NCI-H146 (cell line): ENCODE measurements around the gene GULP1.
"Not testable (repeated sequence)": the region's sequence is repeated elsewhere in the genome, so short reads cannot be mapped to it uniquely, and the experiment has no call there.

ENCODE experiments used
- DNase-seq: peaks from one replicate; lab custom pipeline; 2025; lab: John Stamatoyannopoulos, UW

The GULP1 gene

DNA sequence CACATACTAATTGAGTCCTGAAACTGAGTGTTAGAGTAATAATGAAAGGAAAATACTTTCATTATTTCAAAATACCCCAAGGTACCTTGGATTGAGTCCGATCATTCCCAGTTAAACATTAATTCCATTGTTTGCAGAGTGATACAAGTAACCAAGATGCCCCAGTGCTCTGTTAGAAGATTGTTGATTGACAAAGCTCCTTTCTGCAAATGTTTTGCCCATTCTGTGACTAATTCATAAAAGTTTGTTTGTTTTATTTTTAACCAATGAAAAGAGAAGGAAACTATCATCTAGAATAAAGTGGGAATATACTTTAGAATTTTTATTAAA, 124.0 kb downstream of the GULP1 start:
- DNase-seq: no peak

DNA sequence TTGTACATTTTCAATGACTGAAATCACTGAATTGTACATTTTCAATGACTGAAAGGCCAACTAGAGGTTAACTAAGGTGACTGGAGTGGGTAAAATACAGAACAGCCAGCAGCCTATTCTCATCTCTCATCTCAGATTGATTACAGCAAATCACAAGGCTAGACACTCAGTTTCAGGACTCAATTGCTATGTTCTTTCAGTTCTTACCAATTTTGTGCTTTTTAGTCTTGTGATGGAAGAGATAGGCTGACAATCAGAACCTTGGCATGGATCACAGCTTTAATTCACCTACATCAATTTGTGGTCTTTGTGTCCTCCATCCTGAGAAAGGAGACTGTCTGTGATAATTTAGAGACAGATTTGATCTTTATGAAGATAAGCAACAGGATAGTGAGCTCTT, 124.7 kb downstream of the GULP1 start:
- DNase-seq: no peak

DNA sequence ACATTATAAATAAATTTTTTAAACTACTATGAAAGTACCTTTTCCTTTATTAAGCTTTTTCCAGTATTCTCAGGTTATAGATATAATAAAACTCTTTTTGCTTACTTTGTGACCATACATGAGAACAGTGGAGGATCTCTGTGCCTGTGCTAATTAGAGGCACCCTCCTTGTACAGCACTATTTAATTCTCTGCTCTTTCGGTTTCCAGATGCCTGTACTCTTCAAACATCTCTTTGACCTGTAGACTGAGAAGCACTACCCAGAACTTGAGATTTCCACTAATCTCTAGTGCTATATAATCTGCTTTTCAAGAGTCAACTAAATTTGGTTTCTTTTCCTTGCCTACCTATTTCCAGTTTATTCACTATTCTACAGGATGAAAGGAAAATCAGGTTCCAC, 131.1 kb downstream of the GULP1 start:
- DNase-seq: no peak

DNA sequence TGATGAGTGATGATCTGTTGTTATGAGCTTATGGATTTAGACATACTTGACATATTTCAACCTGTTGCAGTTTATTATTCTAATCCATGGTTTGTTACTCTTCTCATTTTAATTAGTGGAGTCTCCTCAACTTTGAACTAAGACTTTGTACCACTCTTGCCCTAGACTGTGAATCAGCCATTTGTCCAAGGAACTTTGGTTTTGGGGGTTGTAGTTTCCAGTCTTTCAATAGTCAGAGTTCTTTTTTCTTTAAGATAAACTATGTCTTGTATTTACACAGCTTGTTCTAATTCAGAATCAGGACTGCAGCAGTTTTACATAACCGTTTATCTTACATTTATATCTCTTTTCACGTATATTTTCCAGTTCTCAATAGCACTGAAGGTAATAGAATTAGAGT, 133.6 kb downstream of the GULP1 start:
- no peak for DNase-seq

DNA sequence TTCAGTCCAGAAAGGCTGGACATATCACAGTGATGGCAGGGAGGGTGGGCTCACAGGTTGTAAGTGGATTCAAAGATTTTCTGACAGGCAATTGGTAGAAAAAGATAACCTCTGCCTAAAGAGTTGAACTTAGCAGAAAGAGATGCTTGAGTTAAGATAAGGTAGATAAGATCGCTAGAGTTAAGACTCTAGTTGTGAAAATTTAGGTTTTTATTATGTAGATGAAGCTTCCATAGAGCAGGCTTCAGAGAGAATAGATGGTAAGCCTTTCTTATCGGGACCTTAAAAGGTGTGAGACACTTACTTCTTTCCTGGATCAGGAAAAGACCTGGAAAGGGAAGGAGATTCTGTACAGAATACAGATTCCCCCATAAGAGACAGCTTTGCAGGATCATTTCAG, 134.4 kb downstream of the GULP1 start:
- DNase-seq: no peak

DNA sequence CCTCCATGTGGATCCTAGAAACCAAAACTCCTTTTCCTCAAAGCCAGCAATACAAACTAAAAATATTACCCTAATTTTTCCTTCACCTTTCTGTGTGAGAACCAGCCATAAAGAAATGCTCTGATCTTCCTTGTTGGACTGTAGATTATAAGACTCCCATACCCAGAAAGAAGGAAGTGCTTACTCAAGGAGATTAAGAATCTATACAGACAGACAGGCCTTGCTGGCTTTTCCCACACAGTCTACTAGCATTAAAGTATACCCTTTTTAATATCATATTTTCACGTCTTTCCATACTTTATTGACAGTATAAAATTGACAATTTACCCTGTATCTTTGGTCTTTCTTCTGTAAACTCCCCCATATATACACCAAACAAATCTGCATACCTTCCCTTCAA, 139.0 kb downstream of the GULP1 start:
- no peak for DNase-seq

DNA sequence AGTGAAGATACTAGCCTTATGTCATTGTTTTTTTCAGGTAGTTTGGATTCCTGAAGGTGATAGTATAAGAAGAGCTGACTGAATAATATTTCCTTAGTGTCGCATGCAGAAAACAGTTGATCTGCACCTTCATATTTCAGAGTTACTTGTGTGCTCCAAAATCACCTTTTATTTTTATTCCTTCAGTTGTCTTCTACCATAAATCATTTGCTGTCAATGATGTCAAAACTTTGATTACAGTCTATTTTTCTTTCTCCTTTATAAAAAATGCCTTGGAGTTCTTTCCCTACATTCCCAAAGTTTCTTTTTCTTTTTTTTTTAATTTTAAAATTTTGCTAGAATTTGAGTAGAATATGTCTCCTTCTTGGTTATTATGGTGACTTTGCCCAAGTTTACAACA, 142.3 kb downstream of the GULP1 start:
- no peak for DNase-seq

DNA sequence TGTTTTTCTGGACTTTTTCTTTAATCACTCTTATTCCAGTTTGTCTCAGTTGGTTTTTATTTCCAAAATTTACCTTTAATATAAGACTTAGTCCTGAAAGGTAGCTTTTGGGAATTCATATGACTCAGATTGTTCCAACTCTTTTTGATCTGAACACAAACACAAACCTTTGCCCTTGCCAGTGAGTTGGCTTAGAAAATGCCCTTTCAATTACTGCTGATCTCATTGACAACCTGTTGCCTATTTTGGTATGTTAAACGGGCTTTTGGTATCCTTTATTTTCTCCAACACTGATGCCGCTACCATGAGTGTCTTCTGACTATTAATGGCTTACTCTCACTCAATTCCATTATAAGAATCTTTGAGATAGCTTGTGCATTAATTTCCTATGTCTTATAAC, 143.4 kb downstream of the GULP1 start:
- DNase-seq: no peak

DNA sequence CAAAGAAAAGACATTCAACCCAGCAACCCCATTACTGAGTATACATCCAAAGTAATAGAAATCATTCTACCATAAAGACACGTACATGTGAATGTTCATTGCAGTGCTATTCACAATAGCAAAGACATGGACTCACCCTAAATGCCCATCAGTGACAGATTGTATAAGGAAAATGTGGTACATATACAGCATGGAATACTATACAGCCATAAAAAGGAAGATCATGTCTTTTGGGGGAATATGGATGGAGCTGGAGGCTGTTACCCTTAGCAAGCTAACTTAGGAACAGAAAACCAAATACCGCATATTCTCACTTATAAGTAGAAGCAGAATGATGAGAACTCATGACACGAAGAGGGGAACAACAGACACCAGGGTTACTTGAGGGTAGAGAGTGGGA, 145.9 kb downstream of the GULP1 start:
- no peak for DNase-seq

DNA sequence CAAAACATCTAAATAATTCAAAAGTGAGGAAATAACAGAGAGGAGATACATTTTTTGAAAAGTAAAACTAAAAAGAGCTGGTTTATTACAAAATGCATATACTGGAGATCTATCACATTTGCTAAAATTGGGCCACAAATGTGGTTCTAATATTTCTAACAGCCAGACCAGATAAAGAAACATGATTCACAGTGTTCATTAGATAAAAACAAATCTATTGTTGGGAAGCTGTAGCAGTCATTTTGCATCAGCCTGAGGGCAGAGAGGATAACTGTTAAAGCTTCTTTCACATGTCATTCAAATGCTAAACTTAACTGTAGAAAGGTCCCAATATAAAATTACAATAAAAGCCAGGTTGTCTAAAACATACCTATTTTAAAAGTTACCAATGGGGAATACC, 148.3 kb downstream of the GULP1 start:
- DNase-seq: no peak

DNA sequence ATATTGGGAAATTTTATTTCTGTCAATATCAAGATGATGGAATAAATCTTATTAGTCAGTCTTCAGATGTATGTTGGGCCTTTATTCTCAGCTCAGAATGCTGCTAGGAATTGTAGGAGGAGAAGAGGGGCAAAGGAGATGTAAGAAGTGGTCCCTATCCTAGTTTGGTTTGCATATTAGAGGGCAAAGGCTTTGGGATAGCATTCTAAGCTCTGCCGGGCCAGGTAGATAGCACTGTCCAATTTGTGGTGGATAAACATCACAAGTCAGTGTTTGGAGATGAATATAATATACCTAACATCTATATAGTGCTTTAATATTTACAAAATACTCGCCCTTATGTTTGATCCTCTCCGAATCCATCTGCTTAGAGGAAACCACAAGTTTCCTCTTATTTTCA, 149.2 kb downstream of the GULP1 start:
- no peak for DNase-seq

DNA sequence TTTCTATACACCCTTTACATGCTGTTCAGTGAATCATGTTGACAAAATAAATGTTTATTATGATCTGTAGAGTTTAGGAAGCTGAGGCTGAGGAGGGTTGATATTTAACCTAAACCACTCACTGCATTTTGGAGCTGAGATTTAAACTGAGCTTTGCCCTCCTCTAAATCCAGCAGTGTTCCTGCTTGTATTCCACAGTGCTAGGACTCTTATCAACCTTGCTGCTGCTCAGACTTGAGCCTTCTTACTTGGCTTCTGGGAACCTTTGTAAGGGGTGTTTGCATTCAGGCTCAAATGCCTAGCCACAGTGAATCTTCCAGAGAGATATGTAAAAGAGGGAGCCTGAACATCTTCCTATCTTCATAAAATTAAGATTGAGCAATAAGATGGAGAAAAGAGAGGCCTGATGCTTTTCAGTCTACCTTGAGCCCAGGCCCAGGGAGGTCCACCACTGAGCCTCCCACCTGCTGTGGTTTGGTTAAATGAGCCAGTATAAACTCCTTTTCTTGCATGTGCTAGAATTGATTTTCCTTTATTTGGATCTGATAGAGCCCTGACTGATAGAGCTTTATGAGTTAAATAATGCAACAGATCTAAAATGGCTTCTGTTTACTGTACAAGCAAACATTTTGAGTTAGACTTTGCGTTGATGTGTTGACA, 149.7 kb downstream of the GULP1 start:
- DNase-seq: no peak

DNA sequence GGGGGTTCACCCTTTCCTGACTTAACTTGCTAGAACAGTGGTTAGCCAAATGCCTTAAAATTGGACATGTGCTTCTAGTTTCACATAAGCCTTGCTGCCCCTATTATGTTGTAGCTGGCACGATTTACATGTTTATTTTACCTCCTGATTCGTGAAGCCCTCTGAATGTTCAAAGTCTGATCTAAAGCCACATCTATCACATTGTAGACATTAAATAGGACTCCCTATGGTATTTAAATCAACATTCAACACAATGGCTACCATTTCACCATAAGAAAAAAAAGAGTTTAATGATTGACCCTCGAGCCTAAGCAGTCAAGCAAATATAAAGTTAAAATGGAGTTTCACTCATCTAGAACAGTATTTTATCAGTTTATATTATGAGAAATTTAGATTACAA, 151.5 kb downstream of the GULP1 start:
- no peak for DNase-seq

DNA sequence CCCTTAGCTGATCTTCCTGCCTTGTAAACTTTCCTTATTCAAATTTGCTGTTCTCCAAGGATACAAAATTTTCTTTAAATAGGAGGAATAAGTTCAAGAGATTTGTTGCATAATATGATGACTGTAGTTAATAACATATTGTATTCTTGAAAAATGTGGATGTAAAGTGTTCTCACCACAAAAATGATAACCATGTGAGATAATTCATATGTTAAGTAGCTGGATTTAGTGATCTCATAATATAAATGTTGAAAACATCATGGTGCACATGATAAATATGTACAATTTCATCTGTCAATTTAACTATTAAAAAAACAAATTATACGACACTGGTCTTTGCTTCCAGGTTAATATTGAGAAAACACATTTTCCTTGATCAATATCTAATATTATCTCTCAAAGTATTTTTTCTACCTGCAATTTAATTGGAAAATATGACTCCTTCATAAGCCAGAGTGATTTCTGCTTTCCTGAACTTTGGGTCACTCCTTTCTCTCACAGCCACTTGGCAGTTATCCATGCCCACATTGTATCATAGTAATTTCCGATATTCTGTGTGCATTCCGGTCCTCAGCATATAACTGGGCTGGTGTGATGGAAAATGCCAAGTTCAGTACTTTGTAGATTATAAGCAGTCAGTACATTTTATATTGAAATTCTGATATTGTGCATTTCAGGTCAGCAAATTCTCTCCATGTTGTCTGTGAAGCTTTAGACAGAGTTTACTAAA, 152.6 kb downstream of the GULP1 start:
- no peak for DNase-seq

DNA sequence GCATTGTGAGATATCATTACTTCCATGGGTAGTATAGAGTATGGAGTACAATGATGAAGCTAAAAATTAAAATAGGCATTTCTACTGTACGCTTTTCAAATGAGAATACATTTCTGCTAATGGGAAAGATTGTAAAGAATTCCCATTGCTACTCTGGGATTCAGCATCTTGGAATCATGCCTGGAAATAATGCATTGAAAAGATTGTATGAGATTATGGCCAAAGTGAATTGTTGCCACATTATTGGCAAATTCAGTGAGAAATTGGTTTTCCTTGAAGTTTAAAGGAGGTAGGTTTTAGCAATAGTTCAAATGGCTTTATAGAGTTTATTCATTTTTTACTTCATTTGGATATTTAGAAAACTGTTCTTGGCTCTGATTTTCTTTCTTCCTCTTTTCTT, 157.9 kb downstream of the GULP1 start:
- no peak for DNase-seq

DNA sequence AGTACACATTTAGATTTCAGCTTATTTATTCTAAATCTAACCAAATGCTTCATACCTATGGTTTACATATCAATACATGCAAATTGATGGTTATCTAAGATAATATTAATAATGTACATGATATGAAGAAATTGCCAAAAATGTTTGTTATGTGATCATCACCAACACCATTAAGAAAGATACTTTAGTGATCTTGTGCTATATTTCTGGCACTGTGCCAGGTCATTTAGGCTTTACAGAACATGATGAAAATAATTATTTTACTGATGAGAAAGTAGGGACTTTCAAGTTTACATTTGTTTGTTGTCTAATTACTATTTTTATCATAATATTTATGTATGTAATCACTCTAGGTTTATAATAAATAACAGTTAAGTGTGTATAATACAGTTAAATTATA, 158.3 kb downstream of the GULP1 start:
- no peak for DNase-seq

DNA sequence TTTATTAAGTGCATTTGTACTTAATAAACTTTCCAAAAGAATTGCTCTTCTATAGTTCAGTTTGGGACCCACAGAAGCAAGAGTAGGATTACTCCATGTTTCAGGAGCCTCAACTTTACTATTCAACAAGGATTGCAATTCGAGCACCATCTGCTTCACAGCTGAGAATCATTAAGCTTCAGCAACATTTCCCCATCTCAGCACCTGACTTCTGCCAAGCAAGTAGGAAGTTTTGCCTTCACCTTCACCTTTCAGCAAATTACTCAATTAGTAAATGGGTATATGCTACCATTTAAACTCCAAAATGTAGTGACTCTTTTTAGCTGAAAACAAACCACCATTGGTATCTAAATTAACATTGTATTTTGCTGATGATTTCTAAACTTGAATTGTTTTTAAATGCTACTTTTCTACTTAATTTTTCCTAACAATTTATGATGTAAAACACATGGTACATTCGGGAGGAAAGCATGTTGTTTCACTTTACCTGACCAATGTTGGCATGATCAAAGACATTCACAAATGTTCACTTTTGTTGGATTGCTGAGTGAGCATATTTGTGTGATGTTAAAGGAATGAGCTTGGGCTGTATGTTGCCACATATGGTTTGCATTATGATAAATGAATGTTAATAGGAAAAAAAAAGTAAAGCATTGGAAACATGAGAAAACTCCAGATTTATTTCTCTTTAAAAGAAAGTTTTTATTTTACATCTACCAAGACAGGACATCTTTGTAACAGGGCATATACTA, 159.2 kb downstream of the GULP1 start:
- no peak for DNase-seq

DNA sequence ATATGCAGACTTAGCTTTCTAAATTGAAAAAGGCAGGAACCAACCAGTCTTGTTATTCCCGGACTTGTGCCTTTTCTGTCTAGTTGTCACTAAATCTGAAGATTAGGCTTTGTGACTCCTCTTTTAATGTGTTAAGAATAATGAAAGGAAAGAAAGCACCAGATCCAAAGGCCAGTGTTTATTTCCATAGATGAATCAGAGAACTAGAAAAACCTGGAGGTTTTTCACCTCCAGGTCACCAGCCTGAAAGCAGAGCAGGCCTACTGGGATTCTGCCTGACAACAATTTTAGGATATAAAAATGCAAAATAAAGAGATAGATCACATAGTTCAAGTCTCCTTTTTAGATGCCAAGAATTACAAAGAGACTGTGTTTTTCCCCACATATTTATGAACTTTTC, 160.4 kb downstream of the GULP1 start:
- no peak for DNase-seq

DNA sequence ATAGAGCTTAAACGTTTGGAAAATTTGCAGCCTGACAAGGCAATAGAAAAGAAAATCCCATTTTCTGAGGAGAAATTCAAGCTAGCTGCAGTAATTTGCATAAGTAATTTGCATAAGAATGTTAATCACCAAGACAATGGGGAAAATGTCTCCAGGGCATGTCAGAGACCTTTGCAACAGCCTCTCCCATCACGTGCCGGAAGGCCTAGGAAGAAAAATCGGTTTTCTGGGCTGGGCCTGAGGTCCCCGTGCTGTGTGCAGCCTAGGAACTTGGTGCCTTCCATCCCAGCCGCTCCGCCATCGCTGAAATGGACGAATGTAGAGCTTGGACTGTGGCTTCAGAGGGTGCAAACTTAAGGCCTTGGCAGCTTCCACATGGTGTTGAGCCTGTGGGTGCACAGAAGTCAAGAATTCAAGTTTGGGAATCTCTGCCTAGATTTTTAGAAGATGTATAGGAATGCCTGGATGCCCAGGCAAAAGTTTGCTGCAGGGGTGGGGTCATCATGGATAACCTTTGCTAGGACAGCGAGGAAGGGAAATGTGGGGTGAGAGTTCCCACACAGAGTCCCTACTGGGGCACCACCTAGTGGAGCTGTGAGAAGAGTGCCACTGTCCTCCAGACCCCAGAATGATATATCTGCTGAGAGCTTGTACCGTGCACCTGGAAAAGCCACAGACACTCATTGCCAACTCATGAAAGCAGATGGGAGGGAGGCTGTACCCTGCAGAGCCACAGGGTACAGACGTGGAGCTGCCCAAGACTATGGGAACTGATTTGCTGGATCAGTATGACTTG, 164.6 kb downstream of the GULP1 start:
- DNase-seq: no peak

DNA sequence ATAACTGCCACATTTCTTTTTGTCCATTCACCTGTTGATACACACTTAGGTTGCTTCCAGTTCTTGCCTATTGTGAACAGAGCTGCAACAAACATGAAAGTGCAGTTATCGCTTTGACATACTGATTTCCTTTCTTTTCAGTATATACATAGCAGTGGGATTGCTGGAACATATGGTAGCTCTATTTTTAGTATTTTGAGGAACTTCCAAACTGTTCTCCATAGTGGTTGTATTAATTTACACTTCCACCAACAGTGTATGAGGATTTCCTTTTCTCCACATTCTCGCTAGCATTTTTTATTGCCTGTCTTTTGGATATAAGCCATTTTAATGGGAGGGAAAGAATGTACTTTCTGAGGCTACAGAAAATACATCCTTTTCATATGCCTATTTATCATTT, 167.4 kb downstream of the GULP1 start:
- DNase-seq: no peak

DNA sequence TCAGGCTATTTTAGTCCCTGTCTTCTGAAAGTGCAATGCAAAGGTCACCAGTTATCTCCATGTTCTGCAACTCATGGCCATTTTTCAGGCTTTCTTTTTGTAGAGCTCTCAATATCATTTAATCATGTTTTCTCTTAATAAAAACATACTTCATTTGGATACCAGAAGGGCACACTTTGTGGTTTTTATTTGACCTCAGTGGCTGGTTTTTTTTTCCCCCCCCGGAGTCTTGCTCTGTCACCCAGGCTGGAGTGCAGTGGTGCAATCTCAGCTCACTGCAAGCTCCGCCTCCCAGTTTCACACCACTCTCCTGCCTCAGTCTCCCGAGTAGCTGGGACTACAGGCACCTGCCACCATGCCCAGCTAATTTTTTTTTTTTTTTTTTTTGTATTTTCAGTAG, 174.4 kb downstream of the GULP1 start:
- DNase-seq: not testable (repeated sequence)

DNA sequence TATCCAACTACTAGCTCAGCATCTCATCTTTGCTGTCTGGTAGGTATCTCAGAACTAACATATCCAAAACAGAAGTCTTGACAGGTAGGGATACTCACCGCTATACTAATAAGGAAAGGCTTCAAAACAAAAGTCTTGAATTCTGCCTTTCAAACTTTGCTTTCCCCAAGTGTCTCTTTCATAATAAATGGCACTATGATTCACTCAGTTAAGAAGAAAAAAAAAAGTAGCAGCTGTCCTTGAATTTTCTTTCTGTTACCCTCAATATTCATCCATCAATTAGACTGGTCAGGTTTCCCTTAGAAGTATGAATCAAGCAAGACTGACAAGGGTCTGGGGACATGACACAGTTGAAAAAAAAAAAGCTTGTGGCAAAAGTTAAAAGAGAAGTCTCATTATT, 175.1 kb downstream of the GULP1 start:
- no peak for DNase-seq

DNA sequence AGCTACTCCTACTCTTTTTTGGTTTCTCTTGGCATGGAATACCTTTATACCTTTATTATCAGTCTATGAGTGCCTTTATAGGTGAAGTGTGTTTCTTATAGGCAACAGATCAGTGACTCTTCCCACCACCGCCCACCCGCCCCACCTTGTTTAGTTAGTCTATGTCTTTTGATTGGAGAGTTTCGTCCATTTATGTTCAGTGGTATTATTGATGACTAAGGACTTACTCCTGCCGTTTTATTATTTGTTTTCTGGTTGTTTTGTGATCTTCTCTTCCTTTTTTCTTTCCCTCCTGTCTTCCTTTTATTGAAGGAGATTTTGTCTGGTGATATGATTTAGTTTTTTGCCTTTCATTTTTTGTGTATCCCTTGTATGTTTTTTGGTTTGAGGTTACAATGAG, 179.5 kb downstream of the GULP1 start:
- DNase-seq: no peak
